ENCODE results near the gene CDK4. TPM values are rescaled to one million over a fixed set of nuclear protein-coding genes. Genes with fewer than 3 reads are reported as not detected.

Gene CDK4
- total RNA-seq, 1 donor from 2014 or later: 120 TPM

GRCh38 chr12:57720606-57721595 lies 31.2 kb downstream of the CDK4 start:
- Mint-ChIP-seq H3K36me3 (ENCODE audit: low read depth, unreplicated experiment) (peaks cover 42% of the 10 kb centered on the region), H3K9me3 (ENCODE audit: unreplicated experiment) (no peaks in the 10 kb centered on the region), H3K4me3 (ENCODE audit: unreplicated experiment) (no peak overlapping the region), H3K4me1 (ENCODE audit: unreplicated experiment) (peaks cover 19% of the 10 kb centered on the region), H3K27me3 (ENCODE audit: unreplicated experiment) (peaks cover 16% of the 10 kb centered on the region), H3K27ac (ENCODE audit: unreplicated experiment) (no peak overlapping the region)
- no peak for DNase-seq (ENCODE audit: low spot score)
- TF ChIP-seq, protein P1, sequence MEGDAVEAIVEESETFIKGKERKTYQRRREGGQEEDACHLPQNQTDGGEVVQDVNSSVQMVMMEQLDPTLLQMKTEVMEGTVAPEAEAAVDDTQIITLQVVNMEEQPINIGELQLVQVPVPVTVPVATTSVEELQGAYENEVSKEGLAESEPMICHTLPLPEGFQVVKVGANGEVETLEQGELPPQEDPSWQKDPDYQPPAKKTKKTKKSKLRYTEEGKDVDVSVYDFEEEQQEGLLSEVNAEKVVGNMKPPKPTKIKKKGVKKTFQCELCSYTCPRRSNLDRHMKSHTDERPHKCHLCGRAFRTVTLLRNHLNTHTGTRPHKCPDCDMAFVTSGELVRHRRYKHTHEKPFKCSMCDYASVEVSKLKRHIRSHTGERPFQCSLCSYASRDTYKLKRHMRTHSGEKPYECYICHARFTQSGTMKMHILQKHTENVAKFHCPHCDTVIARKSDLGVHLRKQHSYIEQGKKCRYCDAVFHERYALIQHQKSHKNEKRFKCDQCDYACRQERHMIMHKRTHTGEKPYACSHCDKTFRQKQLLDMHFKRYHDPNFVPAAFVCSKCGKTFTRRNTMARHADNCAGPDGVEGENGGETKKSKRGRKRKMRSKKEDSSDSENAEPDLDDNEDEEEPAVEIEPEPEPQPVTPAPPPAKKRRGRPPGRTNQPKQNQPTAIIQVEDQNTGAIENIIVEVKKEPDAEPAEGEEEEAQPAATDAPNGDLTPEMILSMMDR (IDR thresholded peaks at IDR 0.05; ENCODE audit: unreplicated experiment): no peak

- H3K27me3 Mint-ChIP-seq (ENCODE audit: unreplicated experiment): peaks cover 14% of the 10 kb centered on the region
- H3K36me3 Mint-ChIP-seq (ENCODE audit: low read depth, unreplicated experiment): peaks cover 45% of the 10 kb centered on the region
- TF ChIP-seq, protein P1 (IDR thresholded peaks at IDR 0.05; ENCODE audit: unreplicated experiment): no peak
- peak overlapping the region; percentile 8 for H3K27ac Mint-ChIP-seq (ENCODE audit: unreplicated experiment)
- H3K4me3 Mint-ChIP-seq (ENCODE audit: unreplicated experiment): peak overlapping the region; percentile 66
- H3K9me3 Mint-ChIP-seq (ENCODE audit: unreplicated experiment): no peaks in the 10 kb centered on the region
- DNase-seq (ENCODE audit: low spot score): no peak
- H3K4me1 Mint-ChIP-seq (ENCODE audit: unreplicated experiment): peaks cover 19% of the 10 kb centered on the region
These were observed 32.1 kb downstream of the CDK4 start for GRCh38 chr12:57719777-57720605.

DNA sequence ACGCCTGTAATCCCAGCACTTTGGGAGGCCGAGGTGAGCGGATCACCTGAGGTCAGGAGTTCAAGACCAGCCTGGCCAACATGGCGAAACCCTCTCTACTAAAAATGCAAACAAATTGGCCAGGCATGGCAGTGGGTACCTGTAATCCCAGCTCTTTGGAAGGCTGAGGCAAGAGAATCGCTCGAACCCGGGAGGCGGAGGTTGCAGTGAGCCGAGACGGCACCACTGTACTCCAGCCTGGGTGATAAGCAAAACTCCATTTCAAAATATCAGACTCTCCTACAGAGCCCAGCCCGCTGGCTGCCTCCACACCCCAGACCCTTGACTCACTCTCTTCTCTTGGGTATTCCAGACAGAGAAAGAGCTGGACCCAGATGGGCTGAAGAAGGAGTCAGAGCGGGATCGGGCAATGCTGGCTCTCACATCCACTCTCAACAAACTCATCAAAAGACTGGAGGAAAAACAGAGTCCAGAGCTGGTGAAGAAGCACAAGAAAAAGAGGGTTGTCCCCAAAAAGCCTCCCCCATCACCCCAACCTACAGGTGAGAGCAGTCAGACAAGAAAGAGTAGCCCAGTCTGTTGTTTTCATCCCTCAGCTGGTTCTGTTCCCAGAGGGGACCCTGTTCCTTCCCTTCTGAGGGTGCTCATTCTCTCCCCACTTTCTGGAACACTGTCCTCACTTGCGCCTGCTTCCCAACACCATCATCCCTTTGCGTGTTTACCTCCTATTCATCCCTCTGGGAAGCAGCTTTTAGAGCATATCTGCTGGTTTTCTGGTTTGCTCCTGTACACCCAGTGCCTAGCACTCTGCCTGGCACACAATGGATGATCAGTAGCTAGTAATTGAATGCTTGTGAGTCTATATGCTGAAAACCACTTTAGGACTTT lies 33.2 kb downstream of the CDK4 start:
- Mint-ChIP-seq H3K4me3 (ENCODE audit: unreplicated experiment) (no peak overlapping the region), H3K27ac (ENCODE audit: unreplicated experiment) (no peak overlapping the region), H3K4me1 (ENCODE audit: unreplicated experiment) (peaks cover 15% of the 10 kb centered on the region), H3K9me3 (ENCODE audit: unreplicated experiment) (no peaks in the 10 kb centered on the region), H3K27me3 (ENCODE audit: unreplicated experiment) (peaks cover 9% of the 10 kb centered on the region), H3K36me3 (ENCODE audit: low read depth, unreplicated experiment) (peaks cover 42% of the 10 kb centered on the region)
- TF ChIP-seq, protein P1 (IDR thresholded peaks at IDR 0.05; ENCODE audit: unreplicated experiment): no peak
- no peak for DNase-seq (ENCODE audit: low spot score)

- Mint-ChIP-seq H3K27ac (ENCODE audit: unreplicated experiment) (no peak overlapping the region), H3K4me1 (ENCODE audit: unreplicated experiment) (peaks cover 15% of the 10 kb centered on the region), H3K27me3 (ENCODE audit: unreplicated experiment) (peaks cover 9% of the 10 kb centered on the region), H3K9me3 (ENCODE audit: unreplicated experiment) (no peaks in the 10 kb centered on the region), H3K36me3 (ENCODE audit: low read depth, unreplicated experiment) (peaks cover 42% of the 10 kb centered on the region), H3K4me3 (ENCODE audit: unreplicated experiment) (peak overlapping the region; percentile 85)
- TF ChIP-seq, protein P1 (IDR thresholded peaks at IDR 0.05; ENCODE audit: unreplicated experiment): no peak
- DNase-seq (ENCODE audit: low spot score): no peak
These were observed 34.1 kb downstream of the CDK4 start for GRCh38 chr12:57717846-57718640.

Data from endothelial cell (in vitro differentiated cells).